Measurements from ENCODE around the gene LCE1D. TPM values are rescaled to one million over a fixed set of nuclear protein-coding genes. Genes with fewer than 3 reads are reported as not detected.

Gene LCE1D
- total RNA-seq, 1 experiment from 2014 or later: not detected

DNA sequence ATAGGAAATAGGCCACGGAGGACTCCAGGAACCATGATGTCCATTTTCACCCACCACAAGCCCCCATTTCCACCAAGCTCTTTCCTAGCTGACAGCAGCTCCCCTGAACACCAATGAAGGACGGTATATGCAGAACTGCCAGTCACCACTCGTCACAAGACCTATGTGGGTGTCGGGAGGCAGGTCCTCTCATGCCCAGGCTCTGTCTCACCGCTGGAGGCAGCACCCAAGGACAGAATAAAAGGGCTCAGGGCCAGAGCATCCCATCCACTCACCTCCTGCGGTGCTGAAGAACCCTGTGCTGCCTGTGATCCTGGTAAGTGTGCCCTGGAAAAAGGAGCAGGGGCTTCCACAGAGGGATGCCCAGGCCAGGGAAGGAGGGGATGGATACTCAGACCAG lies 21.6 kb upstream of the LCE1D start, which contains the start of gene LCE1F:
TSS of gene LCE1F (plus strand) at position 266 of the 400 bp plus-strand sequence. CDS start 1,232 bp downstream, outside the sequence.
- no peak within 1 kb of the TSS for H4K5ac ChIP-seq (ENCODE audit: insufficient read length, low read depth, low read length)
- no peaks in the 10 kb centered on the region for H3K4me1 Mint-ChIP-seq
- H3K14ac ChIP-seq (ENCODE audit: insufficient read depth, low read length): no peak within 1 kb of the TSS
- H4K91ac ChIP-seq (ENCODE audit: insufficient read length, low read depth, low read length): no peak within 1 kb of the TSS
- no peak within 1 kb of the TSS for H3K9ac ChIP-seq (ENCODE audit: extremely low read depth, insufficient read length, low read length)
- H3K36me3 Mint-ChIP-seq (ENCODE audit: insufficient read depth in 1 of 3, low read depth in 3 of 3): peaks cover 5 to 32% (median 23%) of the 10 kb centered on the region in 3 experiments
- no peaks in the 10 kb centered on the region for H3K23me2 ChIP-seq (ENCODE audit: insufficient read length, low read depth, low read length, poor library complexity, severe bottlenecking)
- no peaks in the 10 kb centered on the region for H3K27me3 ChIP-seq (ENCODE audit: insufficient read depth, low read length)
- no peak within 1 kb of the TSS for H4K8ac ChIP-seq (replicated peaks; ENCODE audit: insufficient read length, low read depth, low read length)
- no peak within 1 kb of the TSS for H3K23ac ChIP-seq (ENCODE audit: insufficient read length, low read depth, low read length)
- H3K9me3 ChIP-seq (ENCODE audit: control insufficient read depth, low read depth, low read length): peaks cover 65% of the 10 kb centered on the region
- no peaks in the 10 kb centered on the region for H3K4me1 ChIP-seq (ENCODE audit: insufficient read depth, low read length)
- H3T11ph ChIP-seq (ENCODE audit: low read length): no peak within 1 kb of the TSS
- no peak within 1 kb of the TSS for H2BK120ac ChIP-seq (ENCODE audit: low read depth, low read length, poor library complexity, severe bottlenecking)
- H3K18ac ChIP-seq (ENCODE audit: insufficient read length, low read depth, low read length): no peak within 1 kb of the TSS
- H3K4me2 ChIP-seq (ENCODE audit: insufficient read depth, insufficient read length, low read length): no peak within 1 kb of the TSS
- H3K9me3 Mint-ChIP-seq: peaks cover 85 to 93% of the 10 kb centered on the region in 2 experiments
- no peak within 1 kb of the TSS for H2BK12ac ChIP-seq (ENCODE audit: insufficient read length, low read depth, low read length)
- H2BK15ac ChIP-seq (ENCODE audit: low read depth, low read length): no peak within 1 kb of the TSS
- H3K56ac ChIP-seq (ENCODE audit: insufficient read length, low read depth, low read length): no peak within 1 kb of the TSS
- H3K27ac ChIP-seq (ENCODE audit: insufficient read length, low read depth, low read length): no peak within 1 kb of the TSS
- TF ChIP-seq, protein P1, sequence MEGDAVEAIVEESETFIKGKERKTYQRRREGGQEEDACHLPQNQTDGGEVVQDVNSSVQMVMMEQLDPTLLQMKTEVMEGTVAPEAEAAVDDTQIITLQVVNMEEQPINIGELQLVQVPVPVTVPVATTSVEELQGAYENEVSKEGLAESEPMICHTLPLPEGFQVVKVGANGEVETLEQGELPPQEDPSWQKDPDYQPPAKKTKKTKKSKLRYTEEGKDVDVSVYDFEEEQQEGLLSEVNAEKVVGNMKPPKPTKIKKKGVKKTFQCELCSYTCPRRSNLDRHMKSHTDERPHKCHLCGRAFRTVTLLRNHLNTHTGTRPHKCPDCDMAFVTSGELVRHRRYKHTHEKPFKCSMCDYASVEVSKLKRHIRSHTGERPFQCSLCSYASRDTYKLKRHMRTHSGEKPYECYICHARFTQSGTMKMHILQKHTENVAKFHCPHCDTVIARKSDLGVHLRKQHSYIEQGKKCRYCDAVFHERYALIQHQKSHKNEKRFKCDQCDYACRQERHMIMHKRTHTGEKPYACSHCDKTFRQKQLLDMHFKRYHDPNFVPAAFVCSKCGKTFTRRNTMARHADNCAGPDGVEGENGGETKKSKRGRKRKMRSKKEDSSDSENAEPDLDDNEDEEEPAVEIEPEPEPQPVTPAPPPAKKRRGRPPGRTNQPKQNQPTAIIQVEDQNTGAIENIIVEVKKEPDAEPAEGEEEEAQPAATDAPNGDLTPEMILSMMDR (conservative IDR thresholded peaks at IDR 0.05): no peak
- H2BK20ac ChIP-seq (ENCODE audit: low read depth, low read length, poor library complexity, severe bottlenecking): no peak within 1 kb of the TSS
- no peak within 1 kb of the TSS for H3K4ac ChIP-seq (ENCODE audit: low read depth, low read length)
- H3K79me2 ChIP-seq (ENCODE audit: insufficient read depth, low read length): no peaks in the 10 kb centered on the region
- no peak within 1 kb of the TSS for H3K4me3 Mint-ChIP-seq
- H3K79me1 ChIP-seq (ENCODE audit: insufficient read depth, low read depth, low read length, poor library complexity, severe bottlenecking): no peaks in the 10 kb centered on the region
- H2AFZ ChIP-seq (ENCODE audit: low read length): no peak within 1 kb of the TSS
- no peaks in the 10 kb centered on the region; the same call in 1 of the 2 replicates for H3K27me3 Mint-ChIP-seq (ENCODE audit: low read depth)
- DNase-seq: no peak
- no peaks in the 10 kb centered on the region for H4K20me1 ChIP-seq (ENCODE audit: control insufficient read depth, insufficient read depth, insufficient read length)
- no peak within 1 kb of the TSS for H2AK5ac ChIP-seq (ENCODE audit: insufficient read length, low read length)
- no CpG with 5 or more reads among the region's 6 CpGs for WGBS (ENCODE audit: extremely low coverage, insufficient read length, low lambda C conversion rate)
- no peak within 1 kb of the TSS for H3K27ac Mint-ChIP-seq
- no peak within 1 kb of the TSS for H2BK5ac ChIP-seq (ENCODE audit: insufficient read length, low read length)
